Astrocyte of the cerebellum (primary cell): ENCODE data around the gene KRT28.
"Not testable (repeated sequence)": the region's sequence is repeated elsewhere in the genome, so short reads cannot be mapped to it uniquely, and the experiment has no call there.

ENCODE experiments used
- DNase-seq: peaks from one replicate; pipeline ENCODE4 v3.0.0-alpha.2; 2011; ENCODE audit warnings: low read depth
- H3K4me3 ChIP-seq: 2 replicates; pipeline ENCODE4 v1.5.1; 2011; ENCODE audit warnings: mild to moderate bottlenecking, low read depth, low read length, moderate library complexity
- in situ Hi-C: cut with HindIII; loops from 2 replicates; pipeline ENCODE4 v1.10.0; 2017; ENCODE audit warnings: low sequenced_read_pairs
- TF ChIP-seq, protein P1 (sequence below): IDR thresholded peaks from 2 replicates; pipeline ENCODE4 v1.5.1; 2012; ENCODE audit warnings: low read length, low read depth, moderate library complexity, mild to moderate bottlenecking; ENCODE audit errors: missing control alignments

Gene KRT28

DNA sequence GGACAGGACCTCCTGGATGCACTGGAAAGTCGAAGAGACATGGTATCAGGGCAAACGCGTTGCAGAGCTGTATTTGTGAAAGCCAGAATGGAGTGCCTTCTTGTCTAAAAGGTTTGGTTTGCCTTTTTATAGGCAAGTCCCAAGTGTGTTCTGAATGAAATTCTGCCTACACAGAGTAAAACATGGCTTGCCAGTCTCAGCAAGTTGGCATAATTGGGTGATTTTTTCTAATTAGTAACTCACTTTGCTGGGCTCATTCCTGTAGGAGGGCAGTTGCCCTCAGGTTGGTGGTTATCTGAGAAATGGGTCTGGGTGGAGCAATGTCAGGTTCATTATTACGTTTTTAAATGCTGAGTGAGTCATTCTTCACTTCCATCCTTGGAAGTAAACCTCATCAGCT lies 44.5 kb downstream of the KRT28 start, which contains the start of gene KRT25:
Gene KRT25 (minus strand): TSS at position 101 of the 400 bp plus-strand sequence. CDS start 60 bp downstream, at position 41.
- in situ Hi-C loops, result no loop called here
- DNase-seq, result no peak
- TF ChIP-seq, protein P1, sequence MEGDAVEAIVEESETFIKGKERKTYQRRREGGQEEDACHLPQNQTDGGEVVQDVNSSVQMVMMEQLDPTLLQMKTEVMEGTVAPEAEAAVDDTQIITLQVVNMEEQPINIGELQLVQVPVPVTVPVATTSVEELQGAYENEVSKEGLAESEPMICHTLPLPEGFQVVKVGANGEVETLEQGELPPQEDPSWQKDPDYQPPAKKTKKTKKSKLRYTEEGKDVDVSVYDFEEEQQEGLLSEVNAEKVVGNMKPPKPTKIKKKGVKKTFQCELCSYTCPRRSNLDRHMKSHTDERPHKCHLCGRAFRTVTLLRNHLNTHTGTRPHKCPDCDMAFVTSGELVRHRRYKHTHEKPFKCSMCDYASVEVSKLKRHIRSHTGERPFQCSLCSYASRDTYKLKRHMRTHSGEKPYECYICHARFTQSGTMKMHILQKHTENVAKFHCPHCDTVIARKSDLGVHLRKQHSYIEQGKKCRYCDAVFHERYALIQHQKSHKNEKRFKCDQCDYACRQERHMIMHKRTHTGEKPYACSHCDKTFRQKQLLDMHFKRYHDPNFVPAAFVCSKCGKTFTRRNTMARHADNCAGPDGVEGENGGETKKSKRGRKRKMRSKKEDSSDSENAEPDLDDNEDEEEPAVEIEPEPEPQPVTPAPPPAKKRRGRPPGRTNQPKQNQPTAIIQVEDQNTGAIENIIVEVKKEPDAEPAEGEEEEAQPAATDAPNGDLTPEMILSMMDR, result no peak
- no peak within 1 kb of the TSS for H3K4me3 ChIP-seq

DNA sequence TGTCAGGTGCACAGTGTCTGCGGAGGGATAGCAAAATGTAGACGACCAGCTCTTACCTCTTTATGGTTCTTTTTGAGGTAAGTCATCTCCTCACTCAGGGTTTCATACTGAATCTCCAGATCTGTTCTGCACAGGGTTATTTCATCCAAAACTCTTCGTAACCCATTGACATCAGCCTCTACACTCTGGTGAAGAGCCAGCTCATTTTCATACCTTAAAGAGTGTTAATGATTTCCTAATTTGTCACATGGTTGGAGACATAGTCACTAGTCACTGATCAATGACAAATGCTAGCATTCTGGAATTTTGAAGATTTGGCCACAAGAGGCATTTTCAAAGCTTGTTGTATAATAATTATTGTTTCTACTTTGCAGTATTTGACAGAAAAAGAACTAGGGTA lies 46.0 kb downstream of the KRT28 start:
- in situ Hi-C loops, result no loop called here
- TF ChIP-seq, protein P1, result no peak
- no peak for DNase-seq
- no peak overlapping the region for H3K4me3 ChIP-seq

DNA sequence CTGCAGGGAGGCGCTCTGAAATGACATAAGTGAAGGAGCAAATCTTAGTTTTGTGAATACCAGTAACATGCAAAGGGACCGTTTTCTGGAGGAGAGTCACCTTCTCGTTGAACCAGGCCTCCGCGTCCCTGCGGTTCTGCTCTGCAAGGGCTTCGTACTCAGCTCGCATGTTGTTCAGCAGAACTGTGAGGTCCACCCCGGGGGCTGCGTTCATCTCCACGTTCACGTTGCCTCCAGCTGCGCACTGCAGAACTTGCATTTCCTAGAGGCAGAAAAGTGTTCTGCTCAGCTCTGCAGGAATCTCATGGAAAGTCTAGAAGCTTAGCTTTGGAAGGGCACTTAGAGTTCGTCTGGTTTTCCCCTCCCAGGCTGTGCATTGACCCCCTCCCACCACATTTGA lies 48.7 kb downstream of the KRT28 start:
- no peak overlapping the region for H3K4me3 ChIP-seq
- in situ Hi-C loops, result no loop called here
- DNase-seq, result no peak
- TF ChIP-seq, protein P1, result no peak

DNA sequence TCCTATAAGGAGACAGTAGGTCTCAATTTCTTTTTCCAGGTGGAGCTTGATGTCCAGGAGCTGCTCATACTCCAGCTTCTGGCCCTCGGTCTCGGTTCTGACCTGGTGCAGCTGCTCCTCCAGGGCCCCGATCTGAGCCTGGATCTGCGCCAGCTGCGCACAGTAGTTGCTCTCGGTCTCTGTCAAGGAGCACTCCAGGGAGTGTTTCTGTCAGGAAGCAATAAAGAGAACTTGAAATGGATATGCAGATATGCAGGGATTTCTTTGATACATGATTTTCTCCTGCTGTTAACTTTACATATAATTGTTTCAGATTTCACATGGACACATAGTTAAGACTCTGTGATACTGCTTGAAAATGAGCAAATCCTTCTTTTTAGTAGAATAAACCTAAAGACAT lies 49.4 kb downstream of the KRT28 start:
- no peak for DNase-seq
- TF ChIP-seq, protein P1, result no peak
- in situ Hi-C loops, result no loop called here
- H3K4me3 ChIP-seq, result no peak overlapping the region

DNA sequence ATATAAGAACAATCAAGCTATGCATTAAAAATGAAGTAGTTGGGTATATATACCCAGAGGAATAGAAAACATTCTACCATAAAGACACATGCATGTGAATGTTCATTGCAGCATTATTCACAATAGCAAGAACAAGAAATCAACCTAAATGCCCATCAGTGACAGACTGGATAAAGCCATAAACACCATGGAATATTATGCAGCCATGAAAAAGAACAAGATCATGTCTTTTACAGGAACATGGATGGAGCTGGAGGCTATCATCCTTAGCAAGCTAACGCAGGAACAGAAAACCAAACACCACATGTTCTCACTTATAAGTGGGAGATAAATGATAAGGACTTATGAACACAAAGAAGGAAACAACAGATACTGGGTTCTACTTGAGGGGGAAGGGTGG lies 51.1 kb downstream of the KRT28 start:
- DNase-seq, H3K4me3 ChIP-seq, in situ Hi-C loops: not testable (repeated sequence)
